SK-N-SH (cell line): ENCODE results near the gene EXOC7. TPM values are rescaled to one million over a fixed set of nuclear protein-coding genes. Genes with fewer than 3 reads are reported as not detected.

Experiments
- CTCF ChIA-PET: fragments of 300-600, 350-600 bp; formaldehyde crosslinking; extraction: SDS; loops from one replicate; lab custom pipeline; 2021; lab: Yijun Ruan, JAX
- POLR2A ChIA-PET: fragments of 350-600 bp; sonication (Branson Sonifier 250); formaldehyde crosslinking; extraction: SDS; loops from one replicate; lab custom pipeline; 2020; ENCODE audit warnings: antibody characterized with exemption, inconsistent platforms; lab: Yijun Ruan, JAX
- DNase-seq: peaks from one replicate; pipeline ENCODE4 v3.0.0; 2012
- H2AFZ ChIP-seq: fragments of 200-600 bp; sonication (generic); 2 replicates; pipeline ENCODE4 v1.8.1; 2016; ENCODE audit warnings: antibody characterized with exemption, mild to moderate bottlenecking, low read depth
- H3F3A ChIP-seq: fragments of 200-600 bp; sonication (generic); replicated peaks from 2 replicates; pipeline ENCODE3; 2016; ENCODE audit warnings: antibody characterized with exemption, mild to moderate bottlenecking; ENCODE audit not compliant: insufficient read depth
- H3K27ac ChIP-seq, 2 experiments: fragments of 200-500 bp in 1 of 2; fragments of 200-600 bp in 1 of 2; sonication (Bioruptor generic) in 1 of 2; sonication (generic), shearing (Covaris generic) in 1 of 2; 2 replicates each; pipeline versions ENCODE4 v1.5.1 to v1.6.1; 2014 to 2016; ENCODE audit warnings: low read depth in 2 of 2, inconsistent platforms in 1 of 2, low read length in 1 of 2, mild to moderate bottlenecking in 1 of 2, mixed read lengths in 1 of 2
- H3K27me3 ChIP-seq: fragments of 200-600 bp; sonication (generic), shearing (Covaris generic); 2 replicates; pipeline ENCODE4 v1.6.1; 2016; ENCODE audit warnings: mixed run types; ENCODE audit not compliant: insufficient read depth
- H3K36me3 ChIP-seq, 2 experiments: fragments of 200-500 bp in 1 of 2; fragments of 200-600 bp in 1 of 2; sonication (Bioruptor generic) in 1 of 2; sonication (generic) in 1 of 2; replicated peaks in 1 of 2; 2 replicates each; pipeline versions ENCODE3 to v1.5.1; 2014 to 2016; ENCODE audit warnings: low read length in 1 of 2, mild to moderate bottlenecking in 1 of 2; ENCODE audit not compliant: insufficient read depth in 2 of 2, control insufficient read depth in 1 of 2
- H3K4me1 ChIP-seq, 2 experiments: fragments of 200-500 bp in 1 of 2; fragments of 200-600 bp in 1 of 2; sonication (Bioruptor generic) in 1 of 2; sonication (generic), shearing (Covaris generic) in 1 of 2; 2 replicates each; pipeline versions ENCODE4 v1.5.1 to v1.6.1; 2014 to 2016; ENCODE audit warnings: low read depth in 1 of 2, low read length in 1 of 2, mixed run types in 1 of 2; ENCODE audit not compliant: insufficient read depth in 2 of 2, control insufficient read depth in 1 of 2
- H3K4me2 ChIP-seq: fragments of 200-600 bp; sonication (generic), shearing (Covaris generic); 2 replicates; pipeline ENCODE4 v1.6.1; 2017; ENCODE audit warnings: mixed run types
- H3K4me3 ChIP-seq, 2 experiments: fragments of 200-500 bp in 1 of 2; fragments of 200-600 bp in 1 of 2; sonication (Bioruptor generic) in 1 of 2; sonication (generic), shearing (Covaris generic) in 1 of 2; 2 replicates each; pipeline versions ENCODE4 v1.5.1 to v1.8.1; 2014 to 2016; ENCODE audit warnings: low read depth in 2 of 2, inconsistent platforms in 1 of 2, low read length in 1 of 2, mild to moderate bottlenecking in 1 of 2, mixed read lengths in 1 of 2, moderate library complexity in 1 of 2
- H3K79me2 ChIP-seq: fragments of 200-600 bp; sonication (generic); 2 replicates; pipeline ENCODE4 v1.8.1; 2017; ENCODE audit warnings: mild to moderate bottlenecking; ENCODE audit not compliant: insufficient read depth
- H3K9ac ChIP-seq: fragments of 200-600 bp; sonication (generic); 2 replicates; pipeline ENCODE4 v1.6.1; 2017; ENCODE audit warnings: mixed run types
- H3K9me2 ChIP-seq: fragments of 200-600 bp; sonication (generic); 2 replicates; pipeline ENCODE4 v1.6.1; 2017; ENCODE audit warnings: mixed run types
- H3K9me3 ChIP-seq: fragments of 200-600 bp; sonication (generic); 2 replicates; pipeline ENCODE4 v1.6.1; 2017; ENCODE audit warnings: mixed run types, mild to moderate bottlenecking, moderate library complexity
- H4K20me1 ChIP-seq: fragments of 200-600 bp; sonication (generic); 2 replicates; pipeline ENCODE4 v1.6.1; 2017; ENCODE audit warnings: mild to moderate bottlenecking, mixed run types; ENCODE audit not compliant: insufficient read depth
- CTCF ChIP-seq: fragments of 200-600 bp; sonication (generic); IDR thresholded peaks from 2 replicates; pipeline ENCODE4 v1.6.1; 2017; ENCODE audit warnings: antibody characterized with exemption, mild to moderate bottlenecking, moderate library complexity
- FOSL2 ChIP-seq: IDR thresholded peaks from 2 replicates; pipeline ENCODE4 v1.4.0; 2012; ENCODE audit warnings: low read depth, mild to moderate bottlenecking, moderate library complexity, borderline replicate concordance
- FOXJ3 ChIP-seq: sonication (generic); formaldehyde crosslinking; IDR thresholded peaks from 2 replicates; pipeline ENCODE4 v1.5.1; 2020; ENCODE audit warnings: mild to moderate bottlenecking, missing genetic modification reagents
- FOXM1 ChIP-seq: IDR thresholded peaks from 2 replicates; pipeline ENCODE4 v1.4.0; 2012; ENCODE audit warnings: low read depth, mild to moderate bottlenecking
- GATA2 ChIP-seq: sonication (generic); formaldehyde crosslinking; IDR thresholded peaks from 2 replicates; pipeline ENCODE4 v1.5.0; 2020; ENCODE audit warnings: mild to moderate bottlenecking, missing genetic modification reagents
- IRF3 ChIP-seq: fragments of 150-350 bp; IDR thresholded peaks from 2 replicates; pipeline ENCODE4 v1.6.1; 2016; ENCODE audit warnings: mild to moderate bottlenecking, low read depth, low read length
- MXI1 ChIP-seq: IDR thresholded peaks from 2 replicates; pipeline ENCODE4 v1.6.1; 2012; ENCODE audit warnings: mild to moderate bottlenecking, low read depth, low read length, improper control_type of control experiment
- NRF1 ChIP-seq: IDR thresholded peaks from 2 replicates; pipeline ENCODE4 v1.6.1; 2012; ENCODE audit warnings: low read depth, mild to moderate bottlenecking, low read length
- RCOR1 ChIP-seq: fragments of 150-350 bp; IDR thresholded peaks from 2 replicates; pipeline ENCODE4 v1.6.1; 2017; ENCODE audit warnings: antibody characterized with exemption, low read length
- REST ChIP-seq: IDR thresholded peaks from 2 replicates; pipeline ENCODE4 v1.6.1; 2012; ENCODE audit warnings: mild to moderate bottlenecking, low read depth, low read length, moderate library complexity
- RXRA ChIP-seq: IDR thresholded peaks from 2 replicates; pipeline ENCODE4 v1.4.0; 2012; ENCODE audit warnings: low read depth, mild to moderate bottlenecking, borderline replicate concordance
- SMC3 ChIP-seq: IDR thresholded peaks from 2 replicates; pipeline ENCODE4 v1.6.1; 2012; ENCODE audit warnings: low read depth, low read length, improper control_type of control experiment
- TAF1 ChIP-seq: IDR thresholded peaks from 2 replicates; pipeline ENCODE4 v1.6.1; 2012; ENCODE audit warnings: low read depth, mild to moderate bottlenecking, low read length, moderate library complexity, borderline replicate concordance
- TEAD4 ChIP-seq: IDR thresholded peaks from 2 replicates; pipeline ENCODE4 v1.4.0; 2012; ENCODE audit warnings: mild to moderate bottlenecking, borderline replicate concordance; ENCODE audit not compliant: insufficient read depth
- USF2 ChIP-seq: fragments of 150-350 bp; IDR thresholded peaks from 2 replicates; pipeline ENCODE4 v1.6.1; 2017; ENCODE audit warnings: antibody characterized with exemption, low read length, low read depth, borderline replicate concordance
- ZBTB33 ChIP-seq: IDR thresholded peaks from 2 replicates; pipeline ENCODE4 v1.4.0; 2012; ENCODE audit warnings: low read depth, borderline replicate concordance
- WGBS: methylation state at CpG from one replicate; pipeline ENCODE4 v1.1.6; 2017; ENCODE audit warnings: low lambda C conversion rate; 5-methylcytosine and 5-hydroxymethylcytosine counted together
- polyA plus RNA-seq, 3 experiments: library from polyadenylated mRNA; depleted of rRNA; stranded (reverse); fragments of >200 nt; gene quantifications; 2 replicates each; pipeline ENCODE4 v1.2.3, GENCODE V29; 2012

The EXOC7 gene
- polyA plus RNA-seq, 1 of the 3 experiments (the other 2 are of a cell fraction): 129 TPM

- Histone ChIP-seq H3K9me2 (no peaks in the 10 kb centered on the region), H4K20me1 (no peaks in the 10 kb centered on the region), H3K4me3 (no peak overlapping the region), H3K9ac (no peak overlapping the region), H3K27me3 (no peaks in the 10 kb centered on the region), H3K79me2 (peaks cover 22% of the 10 kb centered on the region; the same call in 1 of the 2 replicates), H2AFZ (no peak overlapping the region), H3K9me3 (no peaks in the 10 kb centered on the region), H3K4me1 (no peaks in the 10 kb centered on the region), H3K4me2 (no peak overlapping the region), H3K36me3 (peaks cover 68 to 83% of the 10 kb centered on the region in 2 experiments), H3F3A (peaks cover 13% of the 10 kb centered on the region), H3K27ac (no peak overlapping the region)
- POLR2A ChIA-PET: no interaction called here
- WGBS: 95% methylated on average over 15 of the region's 15 CpGs
- CTCF ChIA-PET: interaction anchor here (1.0 to 2.6 kb wide), 5 partner anchors 25 to 230 kb away, joined by 3 to 17 read pairs (median 7); partner anchors contain the start of gene GALR2
- no peak for TF ChIP-seq SMC3
- TF ChIP-seq FOSL2: no peak
- TF ChIP-seq REST: no peak
- TF ChIP-seq FOXM1: no peak
- no peak for TF ChIP-seq RCOR1
- no peak for TF ChIP-seq RXRA
- no peak for TF ChIP-seq NRF1
- TF ChIP-seq GATA2 (CRISPR knock-in tag): no peak
- TF ChIP-seq USF2: no peak
- TF ChIP-seq TAF1: no peak
- no peak for TF ChIP-seq TEAD4
- TF ChIP-seq CTCF: no peak
- no peak for TF ChIP-seq ZBTB33
- TF ChIP-seq MXI1: no peak
- no peak for TF ChIP-seq IRF3
- no peak for TF ChIP-seq FOXJ3 (CRISPR knock-in tag)
- DNase-seq: no peak
Observed at GRCh38 chr17:76049836-76050537, 53.6 kb downstream of the EXOC7 start.
